IMR-90 (cell line): ENCODE measurements around the gene CCDC54. TPM values are rescaled to one million over a fixed set of nuclear protein-coding genes. Genes with fewer than 3 reads are reported as not detected.

Experiments
- ATAC-seq: fragments of 200-7000 bp; cut with Tn5 transposase; 2 replicates; pipeline ENCODE4 v1.9.1; 2020; ENCODE audit warnings: low read depth, mild to moderate bottlenecking, moderate library complexity
- BruUV-seq: library from RNA; stranded (reverse); fragments of 400-500 nt; replicated peaks from 2 replicates; lab custom pipeline; 2021; lab: Mats Ljungman, UMichigan
- CTCF ChIA-PET: fragments of 300-600 bp; formaldehyde crosslinking; extraction: SDS; loops from one replicate; lab custom pipeline; 2021; ENCODE audit warnings: antibody characterized with exemption; lab: Yijun Ruan, JAX
- POLR2A ChIA-PET: fragments of 300-600 bp; sonication (Branson Sonifier 250); formaldehyde crosslinking; loops from one replicate; lab custom pipeline; 2022; ENCODE audit warnings: antibody characterized with exemption; ENCODE audit not compliant: unreplicated experiment; lab: Charles Lee
- DNase-seq: peaks from one replicate; pipeline ENCODE4 v3.0.0; 2013
- H2AFZ ChIP-seq: replicated peaks from 2 replicates; pipeline ENCODE3; 2013; ENCODE audit warnings: low read length, mild to moderate bottlenecking; ENCODE audit not compliant: poor library complexity
- H2AK5ac ChIP-seq: 2 replicates; pipeline ENCODE4 v1.6.1; 2013; ENCODE audit warnings: low read depth, low read length, inconsistent platforms
- H2AK9ac ChIP-seq: replicated peaks from 2 replicates; pipeline ENCODE3; 2013; ENCODE audit warnings: mild to moderate bottlenecking, low read depth, low read length, moderate library complexity; ENCODE audit not compliant: poor library complexity
- H2BK120ac ChIP-seq: 2 replicates; pipeline ENCODE4 v1.6.1; 2013; ENCODE audit warnings: low read depth, low read length, inconsistent platforms
- H2BK15ac ChIP-seq: 3 replicates; pipeline ENCODE4 v1.6.1; 2013; ENCODE audit warnings: low read depth, low read length, inconsistent platforms
- H2BK20ac ChIP-seq: 2 replicates; pipeline ENCODE4 v1.6.1; 2013; ENCODE audit warnings: low read depth, mild to moderate bottlenecking, inconsistent platforms, low read length, moderate library complexity
- H2BK5ac ChIP-seq: 2 replicates; pipeline ENCODE4 v1.6.1; 2013; ENCODE audit warnings: mild to moderate bottlenecking, low read depth, low read length, inconsistent platforms; ENCODE audit not compliant: poor library complexity, severe bottlenecking
- H3K14ac ChIP-seq: replicated peaks from 2 replicates; pipeline ENCODE4 v1.6.1; 2013; ENCODE audit warnings: low read depth, low read length, inconsistent platforms
- H3K18ac ChIP-seq: 2 replicates; pipeline ENCODE4 v1.6.1; 2013; ENCODE audit warnings: low read depth, low read length, control low read depth
- H3K23ac ChIP-seq: 2 replicates; pipeline ENCODE4 v1.6.1; 2013; ENCODE audit warnings: low read depth, low read length, inconsistent platforms
- H3K27ac ChIP-seq: 2 replicates; pipeline ENCODE4 v1.5.1; 2013; ENCODE audit warnings: mild to moderate bottlenecking, control low read depth, low read length; ENCODE audit not compliant: insufficient read depth
- H3K27me3 ChIP-seq: 2 replicates; pipeline ENCODE4 v1.6.1; 2013; ENCODE audit warnings: low read length; ENCODE audit not compliant: control insufficient read depth, insufficient read depth
- H3K36me3 ChIP-seq: 2 replicates; pipeline ENCODE4 v1.6.1; 2013; ENCODE audit warnings: low read length, mixed read lengths; ENCODE audit not compliant: control insufficient read depth, insufficient read depth
- H3K4ac ChIP-seq: 2 replicates; pipeline ENCODE4 v1.6.1; 2013; ENCODE audit warnings: low read depth, low read length, inconsistent platforms
- H3K4me1 ChIP-seq: 2 replicates; pipeline ENCODE4 v1.6.1; 2013; ENCODE audit warnings: low read length, mixed read lengths; ENCODE audit not compliant: control insufficient read depth, insufficient read depth
- H3K4me2 ChIP-seq: 2 replicates; pipeline ENCODE4 v1.6.1; 2013; ENCODE audit warnings: low read depth, mild to moderate bottlenecking, control low read depth, low read length, moderate library complexity
- H3K4me3 ChIP-seq: 2 replicates; pipeline ENCODE4 v1.5.1; 2013; ENCODE audit warnings: low read depth, mild to moderate bottlenecking, control low read depth, low read length, moderate library complexity; ENCODE audit not compliant: insufficient read depth
- H3K56ac ChIP-seq: 2 replicates; pipeline ENCODE4 v1.6.1; 2013; ENCODE audit warnings: low read length, inconsistent platforms; ENCODE audit not compliant: insufficient read depth; ENCODE audit errors: extremely low read depth
- H3K79me1 ChIP-seq, 2 experiments: 2 replicates each; pipeline ENCODE4 v1.6.1; 2013; ENCODE audit warnings: low read length in 2 of 2, inconsistent platforms in 1 of 2, low read depth in 1 of 2
- H3K9ac ChIP-seq: 2 replicates; pipeline ENCODE4 v1.6.1; 2013; ENCODE audit warnings: low read depth, low read length, control low read depth
- H3K9me1 ChIP-seq: 2 replicates; pipeline ENCODE4 v1.6.1; 2013; ENCODE audit warnings: low read length, inconsistent platforms; ENCODE audit not compliant: insufficient read depth
- H3K9me3 ChIP-seq: 2 replicates; pipeline ENCODE4 v1.6.1; 2013; ENCODE audit warnings: low read length; ENCODE audit not compliant: control insufficient read depth, insufficient read depth
- H4K20me1 ChIP-seq: 2 replicates; pipeline ENCODE4 v1.6.1; 2013; ENCODE audit warnings: low read length, inconsistent platforms; ENCODE audit not compliant: insufficient read depth
- H4K5ac ChIP-seq: 2 replicates; pipeline ENCODE4 v1.6.1; 2013; ENCODE audit warnings: mild to moderate bottlenecking, low read depth, low read length, control low read depth
- H4K8ac ChIP-seq, 2 experiments: 2 replicates each; pipeline ENCODE4 v1.6.1; 2013; ENCODE audit warnings: low read depth in 2 of 2, low read length in 2 of 2, control low read depth in 1 of 2, inconsistent platforms in 1 of 2
- H4K91ac ChIP-seq: 2 replicates; pipeline ENCODE4 v1.6.1; 2013; ENCODE audit warnings: low read depth, low read length, inconsistent platforms; ENCODE audit not compliant: insufficient read depth
- CEBPB ChIP-seq: IDR thresholded peaks from 2 replicates; pipeline ENCODE4 v1.6.1; 2012; ENCODE audit warnings: low read depth, low read length, improper control_type of control experiment
- MAZ ChIP-seq: IDR thresholded peaks from 2 replicates; pipeline ENCODE4 v1.6.1; 2012; ENCODE audit warnings: low read depth, mild to moderate bottlenecking, low read length, improper control_type of control experiment, moderate library complexity, borderline replicate concordance
- POLR2A ChIP-seq: IDR thresholded peaks from 2 replicates; pipeline ENCODE4 v1.6.1; 2012; ENCODE audit warnings: mild to moderate bottlenecking, low read depth, low read length
- RAD21 ChIP-seq: IDR thresholded peaks from 2 replicates; pipeline ENCODE4 v1.6.1; 2012; ENCODE audit warnings: low read length, improper control_type of control experiment
- RCOR1 ChIP-seq: IDR thresholded peaks from 2 replicates; pipeline ENCODE4 v1.6.1; 2012; ENCODE audit warnings: mild to moderate bottlenecking, low read length, improper control_type of control experiment; ENCODE audit not compliant: insufficient replicate concordance
- USF2 ChIP-seq: fragments of 150-350 bp; IDR thresholded peaks from 2 replicates; pipeline ENCODE4 v1.6.1; 2017; ENCODE audit warnings: mild to moderate bottlenecking, antibody characterized with exemption, low read length, low read depth
- WGBS, 2 experiments: methylation state at CpG; one replicate each; pipeline versions ENCODE4 v1.1.5 to v1.1.7; 2013; ENCODE audit warnings: missing lambda C conversion rate in 2 of 2; ENCODE audit not compliant: insufficient read length in 1 of 2; ENCODE audit errors: extremely low coverage in 2 of 2; 5-methylcytosine and 5-hydroxymethylcytosine counted together
- dilution Hi-C: fragments of 300-500 bp; cut with HindIII; formaldehyde crosslinking; loops from one replicate; pipeline ENCODE4 v1.14.3; 2018; ENCODE audit warnings: low sequenced_read_pairs; ENCODE audit not compliant: unreplicated experiment
- in situ Hi-C: fragments of 300-500 bp; cut with MboI; formaldehyde crosslinking; loops from 3 replicates; pipeline ENCODE4 v1.14.3; 2019; ENCODE audit warnings: low sequenced_read_pairs, inconsistent platforms, mixed read lengths
- intact Hi-C: fragments of 100-400 bp; cut with micrococcal nuclease; formaldehyde crosslinking; loops from 2 replicates; pipeline ENCODE4 v1.10.0; 2022
- polyA plus RNA-seq, 3 experiments: library from polyadenylated mRNA; depleted of rRNA; stranded (reverse); fragments of >200 nt; gene quantifications; 2 replicates each; pipeline ENCODE4 v1.2.3, GENCODE V29; 2012; ENCODE audit warnings: low replicate concordance in 1 of 3
- total RNA-seq: library from RNA; depleted of rRNA; stranded (reverse); fragments of >200 nt; gene quantifications from 2 replicates; pipeline ENCODE4 v1.2.3, GENCODE V29; 2012

The CCDC54 gene
- total and polyA plus RNA-seq, 2 of the 4 experiments (the other 2 are of a cell fraction): not detected

GRCh38 chr3:107361633-107362032 is 15.6 kb upstream of the CCDC54 start:
- H2BK20ac ChIP-seq: no peak overlapping the region
- H4K91ac ChIP-seq: no peak overlapping the region
- no peak overlapping the region for H2AFZ ChIP-seq
- DNase-seq (no peak), ATAC-seq (no peak)
- H3K27ac ChIP-seq: no peak overlapping the region
- H3K23ac ChIP-seq: no peak overlapping the region
- ChIA-PET POLR2A (no interaction called here), CTCF (no interaction called here)
- no peaks in the 10 kb centered on the region for H3K36me3 ChIP-seq
- no peak overlapping the region for H2AK9ac ChIP-seq
- no peak overlapping the region for H3K4me2 ChIP-seq
- no peak overlapping the region for H3K56ac ChIP-seq
- H3K79me1 ChIP-seq: no peaks in the 10 kb centered on the region
- BruUV-seq: no TSS peak
- no peak overlapping the region for H2BK120ac ChIP-seq
- no peak overlapping the region for H2AK5ac ChIP-seq
- H3K4ac ChIP-seq: no peak overlapping the region
- intact Hi-C loops (no loop called here), in situ Hi-C loops (no loop called here), dilution Hi-C loops (no loop called here)
- H3K9me3 ChIP-seq: no peaks in the 10 kb centered on the region
- no peak overlapping the region for H3K18ac ChIP-seq
- H3K9ac ChIP-seq: no peak overlapping the region
- no CpG with 5 or more reads among the region's 3 CpGs for WGBS, 2 experiments
- H2BK5ac ChIP-seq: no peak overlapping the region
- no peak overlapping the region for H2BK15ac ChIP-seq
- H3K4me3 ChIP-seq: no peak overlapping the region
- H4K8ac ChIP-seq: no peak overlapping the region
- no peak overlapping the region for H4K5ac ChIP-seq
- H3K4me1 ChIP-seq: peaks cover under 1% of the 10 kb centered on the region
- no peak for TF ChIP-seq MAZ
- TF ChIP-seq USF2: no peak
- no peak for TF ChIP-seq POLR2A
- no peak for TF ChIP-seq RCOR1
- no peak for TF ChIP-seq CEBPB
- no peak for TF ChIP-seq RAD21
- H3K14ac ChIP-seq: no peak overlapping the region
- H3K27me3 ChIP-seq: no peaks in the 10 kb centered on the region
- H3K9me1 ChIP-seq: no peaks in the 10 kb centered on the region
- H4K20me1 ChIP-seq: no peaks in the 10 kb centered on the region
